GM10248 (cell line): ENCODE data around the gene USP40.

Source experiments
- CTCF ChIA-PET: fragments of 300-600 bp; sonication (Branson Sonifier 250); formaldehyde crosslinking; extraction: SDS; loops from one replicate; lab custom pipeline; 2021; ENCODE audit warnings: antibody characterized with exemption; lab: Yijun Ruan, JAX
- POLR2A ChIA-PET: fragments of 350-650 bp; sonication (Branson Sonifier 250); formaldehyde crosslinking; extraction: SDS; loops from one replicate; lab custom pipeline; 2020; ENCODE audit warnings: antibody characterized with exemption; lab: Yijun Ruan, JAX
- DNase-seq: peaks from one replicate; pipeline ENCODE4 v3.0.0; 2012; ENCODE audit errors: extremely low spot score
- CTCF ChIP-seq: IDR thresholded peaks from 2 replicates; pipeline ENCODE4 v1.5.1; 2012; ENCODE audit warnings: mild to moderate bottlenecking, low read depth; ENCODE audit errors: extremely low read depth, missing control alignments, control extremely low read depth

Gene USP40

GRCh38 chr2:233566141-233566956 lies at the start of gene USP40:
Gene USP40, minus strand, starts transcription at chr2:233566782. Its CDS starts 1,228 bp downstream, at chr2:233565554.
- POLR2A ChIA-PET: interaction anchor here (0.6 to 0.8 kb wide), 2 partner anchors 9 to 206 kb away, joined by 4 to 7 read pairs; no protein-coding TSS in a partner anchor
- CTCF ChIA-PET: interaction anchor here (1.7 kb wide), 1 partner anchor 9 kb away, joined by 4 read pairs; no protein-coding TSS in a partner anchor
- TF ChIP-seq CTCF: no peak
- peak; percentile 69 for DNase-seq

GRCh38 chr2:233611284-233611683 lies 44.7 kb upstream of the USP40 start:
- POLR2A ChIA-PET: no interaction called here
- CTCF ChIA-PET: no interaction called here
- DNase-seq: no peak
- no peak for TF ChIP-seq CTCF

GRCh38 chr2:233605680-233606079 lies 39.1 kb upstream of the USP40 start:
- ChIA-PET POLR2A (no interaction called here), CTCF (no interaction called here)
- no peak for TF ChIP-seq CTCF
- DNase-seq: no peak

- no peak for TF ChIP-seq CTCF
- POLR2A ChIA-PET: no interaction called here
- CTCF ChIA-PET: no interaction called here
- no peak for DNase-seq
Measured at GRCh38 chr2:233604826-233605225, 38.2 kb upstream of the USP40 start.

GRCh38 chr2:233603520-233603919 lies 36.9 kb upstream of the USP40 start:
- ChIA-PET CTCF (no interaction called here), POLR2A (no interaction called here)

GRCh38 chr2:233602076-233602475 lies 35.5 kb upstream of the USP40 start:
- ChIA-PET POLR2A (no interaction called here), CTCF (no interaction called here)
- DNase-seq: no peak
- no peak for TF ChIP-seq CTCF

More at GRCh38 chr2:233603520-233603919, 36.9 kb upstream of the USP40 start:
- TF ChIP-seq CTCF: no peak
- no peak for DNase-seq
